CD4-positive, CD25-positive, alpha-beta regulatory T cell (primary cell): ENCODE measurements around the gene PRG3. TPM values are rescaled to one million over a fixed set of nuclear protein-coding genes. Genes with fewer than 3 reads are reported as not detected.

Source experiments
- ATAC-seq, 2 donors: fragments of 150-1000 bp; cut with Tn5 transposase; one replicate each; pipeline ENCODE4 v1.10.0; 2021; ENCODE audit warnings: low read depth in 2 of 2, moderate number of reproducible peaks in 2 of 2, moderate library complexity in 1 of 2
- DNase-seq, 3 donors: peaks; one replicate each; pipeline versions ENCODE4 v3.0.0 to v3.0.0-alpha.2; 2012 to 2022; ENCODE audit warnings: mixed read lengths in 1 of 3
- H3K27ac ChIP-seq: one replicate; pipeline ENCODE4 v1.7.0; 2013; ENCODE audit warnings: mild to moderate bottlenecking, low read length; ENCODE audit not compliant: insufficient read depth, poor library complexity, severe bottlenecking
- H3K27me3 ChIP-seq: one replicate; pipeline ENCODE4 v1.7.0; 2013; ENCODE audit warnings: low read length; ENCODE audit not compliant: control insufficient read depth, insufficient read depth
- H3K36me3 ChIP-seq: one replicate; pipeline ENCODE4 v1.7.0; 2013; ENCODE audit warnings: mild to moderate bottlenecking, low read length, moderate library complexity; ENCODE audit not compliant: control insufficient read depth, insufficient read depth
- H3K4me1 ChIP-seq: 2 replicates; pipeline ENCODE4 v1.7.0; 2013; ENCODE audit warnings: mild to moderate bottlenecking, low read length; ENCODE audit not compliant: insufficient read depth, control insufficient read depth, poor library complexity, severe bottlenecking
- H3K4me3 ChIP-seq: one replicate; pipeline ENCODE4 v1.7.0; 2013; ENCODE audit warnings: low read depth, mild to moderate bottlenecking, low read length, moderate library complexity
- H3K9me3 ChIP-seq, 2 experiments: 1 replicate in 1 of 2; 2 replicates in 1 of 2; pipeline ENCODE4 v1.7.0; 2013; ENCODE audit warnings: low read length in 2 of 2, mild to moderate bottlenecking in 1 of 2, moderate library complexity in 1 of 2; ENCODE audit not compliant: control insufficient read depth in 2 of 2
- H3K27ac Mint-ChIP-seq, 3 donors: one replicate each; pipeline ENCODE4 v1.8.0; 2020 to 2022; ENCODE audit warnings: mild to moderate bottlenecking in 3 of 3, mixed read lengths in 3 of 3, moderate library complexity in 2 of 3
- H3K27me3 Mint-ChIP-seq: one replicate; pipeline ENCODE4 v1.8.0; 2022; ENCODE audit warnings: mild to moderate bottlenecking, mixed read lengths
- H3K36me3 Mint-ChIP-seq: one replicate; pipeline ENCODE4 v1.8.0; 2020; ENCODE audit warnings: mixed read lengths
- H3K4me1 Mint-ChIP-seq, 4 donors: one replicate each; pipeline ENCODE4 v1.8.0; 2020 to 2022; ENCODE audit warnings: mixed read lengths in 4 of 4, mild to moderate bottlenecking in 1 of 4
- H3K4me3 Mint-ChIP-seq, 4 donors: one replicate each; pipeline ENCODE4 v1.8.0; 2020 to 2022; ENCODE audit warnings: mild to moderate bottlenecking in 4 of 4, mixed read lengths in 4 of 4, moderate library complexity in 3 of 4
- H3K9me3 Mint-ChIP-seq, 7 donors: one replicate each; pipeline ENCODE4 v1.8.0; 2020 to 2022; ENCODE audit warnings: mixed read lengths in 7 of 7, mild to moderate bottlenecking in 3 of 7, moderate library complexity in 2 of 7
- polyA plus RNA-seq, 4 donors: library from polyadenylated mRNA; unstranded; fragments of 300-500 nt; fragmentation: Illumina TruSeq; gene quantifications; one replicate each; pipeline ENCODE4 v1.2.3, GENCODE V29; 2021
- total RNA-seq: library from RNA; stranded (reverse); gene quantifications from one replicate; pipeline ENCODE4 v1.2.3, GENCODE V29; 2022

PRG3 gene
- total and polyA plus RNA-seq, 5 donors from 2014 or later = not detected

DNA sequence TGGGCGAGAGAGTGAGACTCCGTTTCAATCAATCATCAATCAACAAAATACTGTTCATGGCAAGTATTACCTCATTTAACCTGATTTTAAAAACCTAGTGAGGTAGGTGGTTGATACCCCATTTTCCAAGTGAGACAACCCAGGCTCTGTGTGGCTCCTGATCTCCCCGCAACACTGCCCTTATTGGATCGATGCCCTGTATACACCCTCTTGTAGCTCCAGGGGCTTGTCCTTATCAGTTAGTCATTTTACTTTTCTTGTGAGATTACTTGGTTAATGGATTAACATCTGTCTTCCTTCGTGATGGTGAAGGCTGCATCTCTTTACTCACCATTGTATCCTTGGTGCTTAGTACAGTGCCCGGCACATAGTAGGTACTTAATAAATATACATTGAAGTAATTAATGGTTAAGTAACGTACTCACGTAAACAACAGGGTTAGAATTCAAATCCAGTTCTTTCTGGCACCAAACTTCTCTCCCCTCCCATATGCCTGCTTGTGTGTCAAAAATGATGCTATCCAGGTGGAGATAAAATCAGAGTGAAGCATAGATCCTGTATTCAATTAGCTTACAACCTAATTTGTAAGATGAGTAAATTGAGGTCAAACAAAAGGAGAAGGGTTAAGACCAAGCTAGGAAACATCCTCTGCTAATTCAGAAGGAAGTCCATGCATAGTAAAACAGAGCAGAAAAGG lies 11.3 kb upstream of the PRG3 start:
- Mint-ChIP-seq H3K27me3 (no peaks in the 10 kb centered on the region), H3K4me1 (no peaks in the 10 kb centered on the region), H3K4me3 (no peak overlapping the region), H3K9me3 (no peaks in the 10 kb centered on the region), H3K27ac (no peak overlapping the region), H3K36me3 (no peaks in the 10 kb centered on the region)
- H3K4me1 ChIP-seq = no peaks in the 10 kb centered on the region
- no peak for DNase-seq
- no peaks in the 10 kb centered on the region for H3K27me3 ChIP-seq
- ATAC-seq = no peak
- H3K27ac ChIP-seq = no peak overlapping the region
- H3K9me3 ChIP-seq = no peaks in the 10 kb centered on the region
- H3K4me3 ChIP-seq = no peak overlapping the region
- no peaks in the 10 kb centered on the region for H3K36me3 ChIP-seq

DNA sequence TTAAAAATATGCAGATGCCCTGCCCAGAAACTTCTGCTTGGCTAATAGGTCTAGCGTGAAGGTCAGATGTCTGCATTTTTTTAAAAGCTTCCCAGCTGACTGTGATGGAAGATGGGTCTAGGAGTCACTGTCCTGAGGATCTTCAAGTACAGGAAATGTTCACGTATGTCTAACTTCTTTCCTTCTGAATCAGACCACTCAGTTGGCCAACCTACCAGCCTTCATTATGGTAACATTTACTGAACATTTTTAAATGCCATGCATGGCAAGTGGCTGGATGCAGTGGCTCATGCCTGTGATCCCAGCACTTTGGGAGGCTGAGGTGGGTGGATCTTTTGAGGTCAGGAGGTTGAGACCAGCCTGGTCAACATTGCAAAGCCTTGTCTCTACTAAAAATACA lies 10.6 kb upstream of the PRG3 start:
- H3K4me3 ChIP-seq = no peak overlapping the region
- no peak overlapping the region for H3K27ac ChIP-seq
- H3K27me3 Mint-ChIP-seq = no peaks in the 10 kb centered on the region
- H3K4me1 ChIP-seq = no peaks in the 10 kb centered on the region
- no peaks in the 10 kb centered on the region for H3K27me3 ChIP-seq
- no peak overlapping the region for H3K4me3 Mint-ChIP-seq
- no peak for DNase-seq
- H3K36me3 ChIP-seq = no peaks in the 10 kb centered on the region
- H3K4me1 Mint-ChIP-seq = no peaks in the 10 kb centered on the region
- ATAC-seq = no peak
- no peaks in the 10 kb centered on the region for H3K9me3 ChIP-seq
- H3K36me3 Mint-ChIP-seq = no peaks in the 10 kb centered on the region
- no peaks in the 10 kb centered on the region for H3K9me3 Mint-ChIP-seq
- no peak overlapping the region for H3K27ac Mint-ChIP-seq

DNA sequence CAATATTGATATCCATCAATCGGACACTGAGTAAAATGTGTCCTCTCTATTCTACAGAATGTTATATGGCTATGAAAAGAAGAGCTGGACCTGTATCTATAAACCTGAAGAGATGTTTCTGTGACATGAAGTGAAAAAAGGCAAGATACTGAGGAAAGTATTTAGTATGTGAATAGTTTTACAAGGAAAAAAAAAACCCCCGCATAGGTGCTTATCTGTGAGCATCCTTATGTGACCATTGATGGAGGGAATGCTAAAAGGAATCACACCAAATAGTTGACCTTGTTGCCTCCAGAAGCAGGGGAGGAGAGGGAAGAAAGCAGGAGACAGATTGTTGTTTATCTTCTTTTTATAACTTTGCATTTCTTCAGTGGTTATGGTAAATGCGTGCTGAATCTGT lies 10.2 kb upstream of the PRG3 start:
- no peaks in the 10 kb centered on the region for H3K36me3 Mint-ChIP-seq

DNA sequence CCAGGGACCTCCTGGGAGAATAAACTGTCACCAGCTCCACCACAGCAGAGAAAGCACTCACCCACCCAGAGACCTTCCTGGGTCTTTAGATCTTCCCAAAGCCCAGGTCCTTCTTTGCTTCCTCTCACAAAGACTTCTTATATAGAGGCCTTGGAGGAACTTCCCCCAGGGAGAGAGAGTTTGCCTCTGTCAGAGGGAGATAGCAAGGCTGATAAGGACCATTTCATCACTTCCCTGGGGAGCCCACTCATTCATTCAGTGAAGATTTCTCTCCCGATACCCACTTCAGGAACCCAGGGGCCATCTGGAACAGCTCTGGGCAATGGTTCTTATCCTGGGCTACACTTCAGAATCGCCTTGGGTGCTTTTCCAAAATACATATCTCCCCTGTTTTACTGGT lies 9.6 kb upstream of the PRG3 start, which contains the start of gene PRG2:
TSS of gene PRG2 (minus strand) at position 116 of the 400 bp plus-strand sequence. CDS start 706 bp downstream, outside the sequence.
- Histone ChIP-seq H3K9me3 (no peaks in the 10 kb centered on the region), H3K4me1 (no peaks in the 10 kb centered on the region), H3K4me3 (no peak within 1 kb of the TSS), H3K27ac (no peak within 1 kb of the TSS), H3K36me3 (no peaks in the 10 kb centered on the region), H3K27me3 (no peaks in the 10 kb centered on the region)
- Mint-ChIP-seq H3K27ac (peak within 1 kb of the TSS in 1 of 3 donors; percentile 45), H3K36me3 (no peaks in the 10 kb centered on the region), H3K9me3 (no peaks in the 10 kb centered on the region), H3K27me3 (no peaks in the 10 kb centered on the region), H3K4me1 (no peaks in the 10 kb centered on the region), H3K4me3 (no peak within 1 kb of the TSS)
- ATAC-seq (no peak), DNase-seq (no peak)

More for the DNA sequence above, 10.2 kb upstream of the PRG3 start:
- ATAC-seq (no peak), DNase-seq (no peak)
- Histone ChIP-seq H3K9me3 (no peaks in the 10 kb centered on the region), H3K27ac (no peak overlapping the region), H3K4me1 (no peaks in the 10 kb centered on the region), H3K27me3 (no peaks in the 10 kb centered on the region), H3K36me3 (no peaks in the 10 kb centered on the region), H3K4me3 (no peak overlapping the region)
- no peaks in the 10 kb centered on the region for H3K27me3 Mint-ChIP-seq
- H3K4me1 Mint-ChIP-seq = no peaks in the 10 kb centered on the region
- H3K4me3 Mint-ChIP-seq = no peak overlapping the region
- peak overlapping the region in 1 of 3 donors; percentile 1 for H3K27ac Mint-ChIP-seq
- no peaks in the 10 kb centered on the region for H3K9me3 Mint-ChIP-seq

DNA sequence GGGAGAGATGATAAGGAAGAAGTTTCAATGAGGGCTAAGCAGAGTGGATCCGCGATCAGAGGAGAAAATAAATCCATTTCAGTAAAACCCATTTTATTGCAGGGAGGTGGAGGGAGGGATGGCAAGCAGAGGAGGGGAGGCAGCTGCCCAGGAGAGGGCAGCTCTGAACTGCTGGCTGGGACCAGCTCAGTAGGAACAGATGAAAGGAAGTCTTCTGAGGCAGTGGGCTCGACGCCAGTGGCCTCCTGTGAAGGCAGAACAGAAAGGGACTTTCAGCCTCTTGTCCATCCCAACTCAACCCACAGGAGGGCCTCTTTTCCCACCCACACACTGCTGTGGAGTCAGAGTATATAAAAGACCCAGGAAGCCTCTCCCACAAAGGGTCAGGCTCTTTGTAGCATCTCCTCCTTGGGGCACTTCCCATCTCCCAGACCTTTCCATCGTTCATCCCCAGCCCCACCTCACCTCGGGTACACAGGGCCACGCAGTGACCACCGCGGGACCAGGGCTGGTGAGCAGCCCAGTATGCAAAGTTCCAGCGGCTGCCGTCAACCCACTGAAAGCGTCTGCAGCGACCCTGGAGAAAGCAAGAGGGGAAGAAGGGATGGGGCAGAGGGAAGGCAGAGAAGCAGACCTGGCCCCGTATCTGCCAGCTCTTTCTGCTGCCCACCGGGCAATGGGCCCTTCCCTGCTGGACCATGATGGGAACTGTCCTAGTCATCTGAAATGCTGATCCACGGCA lies 6.5 kb upstream of the PRG3 start:
- Mint-ChIP-seq H3K27me3 (no peaks in the 10 kb centered on the region), H3K9me3 (no peaks in the 10 kb centered on the region), H3K36me3 (no peaks in the 10 kb centered on the region), H3K4me1 (no peaks in the 10 kb centered on the region), H3K27ac (no peak overlapping the region), H3K4me3 (no peak overlapping the region)
- Histone ChIP-seq H3K4me1 (no peaks in the 10 kb centered on the region), H3K27me3 (no peaks in the 10 kb centered on the region), H3K27ac (no peak overlapping the region), H3K4me3 (no peak overlapping the region), H3K36me3 (no peaks in the 10 kb centered on the region), H3K9me3 (no peaks in the 10 kb centered on the region)
- no peak for ATAC-seq
- no peak for DNase-seq

DNA sequence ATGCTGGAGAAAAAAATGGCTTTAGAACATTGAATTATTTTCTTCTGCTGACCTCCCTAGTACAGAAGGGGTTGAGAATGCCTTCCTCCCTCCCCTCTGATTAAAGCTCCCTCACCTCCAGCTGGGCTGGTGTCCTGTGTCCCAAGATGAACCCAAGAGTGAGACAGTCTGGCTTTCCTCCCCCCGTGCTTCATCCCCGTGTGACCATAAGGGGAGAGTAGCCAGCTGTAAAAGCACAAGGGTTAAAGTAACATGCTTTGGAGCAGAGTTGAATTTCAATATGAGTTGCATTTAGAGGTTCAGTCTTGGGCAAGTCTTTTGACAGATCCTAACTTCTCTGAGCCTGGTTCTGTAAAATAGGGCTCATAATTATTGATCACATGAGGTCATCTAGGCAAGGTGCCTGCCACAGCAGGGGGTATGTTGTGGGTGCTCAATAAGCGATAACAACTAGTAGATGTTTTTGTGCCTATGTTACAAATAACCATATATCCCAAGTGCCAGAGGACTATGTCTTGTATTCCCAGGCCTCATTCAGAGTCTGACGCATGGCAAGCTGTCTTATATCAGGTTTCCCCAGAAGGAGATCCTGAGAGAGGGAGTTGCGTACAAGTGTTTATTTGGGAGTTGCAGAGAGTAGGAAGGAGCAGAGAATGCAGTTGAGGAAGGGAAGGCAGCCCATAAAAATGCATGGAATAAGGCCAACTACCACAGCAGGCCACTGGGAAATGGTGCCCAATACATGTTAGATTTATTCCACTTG lies 5.4 kb upstream of the PRG3 start:
- H3K4me1 ChIP-seq = no peaks in the 10 kb centered on the region
- no peak overlapping the region for H3K4me3 Mint-ChIP-seq
- no peaks in the 10 kb centered on the region for H3K27me3 ChIP-seq
- ATAC-seq (no peak), DNase-seq (no peak)
- H3K4me1 Mint-ChIP-seq = no peaks in the 10 kb centered on the region
- H3K27me3 Mint-ChIP-seq = no peaks in the 10 kb centered on the region
- H3K36me3 Mint-ChIP-seq = no peaks in the 10 kb centered on the region
- no peak overlapping the region for H3K27ac ChIP-seq
- no peaks in the 10 kb centered on the region for H3K36me3 ChIP-seq
- no peaks in the 10 kb centered on the region for H3K9me3 Mint-ChIP-seq
- no peaks in the 10 kb centered on the region for H3K9me3 ChIP-seq
- no peak overlapping the region for H3K4me3 ChIP-seq
- H3K27ac Mint-ChIP-seq = no peak overlapping the region

DNA sequence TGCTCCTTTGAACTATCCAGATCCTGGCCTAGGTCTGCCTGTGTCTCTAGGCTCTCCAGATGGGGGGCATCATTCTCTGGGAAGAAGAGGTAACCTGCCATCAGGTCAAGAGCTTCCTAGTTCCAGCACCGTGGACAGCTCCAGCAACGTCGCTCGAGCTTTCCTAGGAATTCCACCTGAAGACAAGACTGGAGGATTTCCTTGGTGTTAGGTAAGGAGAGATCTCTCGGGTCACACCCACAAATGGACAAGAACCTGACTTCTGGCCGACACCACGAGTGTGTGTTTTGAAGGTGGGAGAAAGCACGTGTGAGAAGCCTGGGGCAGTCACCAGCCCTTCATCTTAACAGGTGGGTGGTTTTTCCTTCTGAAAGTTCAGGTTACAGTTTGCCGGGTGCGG lies 1.2 kb downstream of the PRG3 start:
- ATAC-seq (no peak), DNase-seq (no peak)
- H3K4me3 Mint-ChIP-seq = no peak overlapping the region
- H3K9me3 ChIP-seq = no peaks in the 10 kb centered on the region
- no peak overlapping the region for H3K4me3 ChIP-seq
- no peaks in the 10 kb centered on the region for H3K4me1 ChIP-seq
- H3K27ac Mint-ChIP-seq = no peak overlapping the region
- no peak overlapping the region for H3K27ac ChIP-seq
- H3K9me3 Mint-ChIP-seq = peaks cover 0 to 2% (median 0%) of the 10 kb centered on the region in 7 donors
- no peaks in the 10 kb centered on the region for H3K4me1 Mint-ChIP-seq
- H3K36me3 Mint-ChIP-seq = no peaks in the 10 kb centered on the region
- no peaks in the 10 kb centered on the region for H3K36me3 ChIP-seq
- no peaks in the 10 kb centered on the region for H3K27me3 ChIP-seq
- peaks cover 9% of the 10 kb centered on the region for H3K27me3 Mint-ChIP-seq
